T-helper 22 cell (primary cell): ENCODE results near the gene DCAF8.

Source experiments
- DNase-seq: peaks from one replicate; pipeline ENCODE4 v3.0.0-alpha.2; 2020; ENCODE audit warnings: low read depth

DCAF8 gene

DNA sequence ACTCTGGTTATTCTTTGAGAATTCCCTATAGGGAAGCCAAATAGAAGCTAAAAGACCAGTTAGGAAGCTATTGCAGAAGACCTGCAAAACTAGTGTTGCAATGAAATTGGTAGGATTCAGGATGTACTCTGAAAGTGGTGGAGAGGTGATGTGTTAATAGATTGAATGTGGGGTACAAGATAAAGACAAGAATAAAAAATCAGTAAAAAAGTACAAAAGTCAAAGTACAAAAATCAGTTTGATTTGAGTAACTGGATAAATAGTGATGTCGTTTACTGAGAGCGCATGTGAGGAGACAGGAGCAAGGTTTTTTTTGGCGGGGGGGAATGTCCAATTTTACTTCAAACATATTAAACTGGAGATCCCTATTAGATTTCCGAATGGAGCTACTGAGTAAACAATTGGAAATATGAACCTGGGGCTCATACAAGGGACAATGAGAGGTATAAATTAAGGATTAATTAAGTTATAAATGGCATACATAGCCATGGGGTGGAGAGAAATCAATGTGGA, 2.5 kb upstream of the DCAF8 start:
- no peak for DNase-seq

DNA sequence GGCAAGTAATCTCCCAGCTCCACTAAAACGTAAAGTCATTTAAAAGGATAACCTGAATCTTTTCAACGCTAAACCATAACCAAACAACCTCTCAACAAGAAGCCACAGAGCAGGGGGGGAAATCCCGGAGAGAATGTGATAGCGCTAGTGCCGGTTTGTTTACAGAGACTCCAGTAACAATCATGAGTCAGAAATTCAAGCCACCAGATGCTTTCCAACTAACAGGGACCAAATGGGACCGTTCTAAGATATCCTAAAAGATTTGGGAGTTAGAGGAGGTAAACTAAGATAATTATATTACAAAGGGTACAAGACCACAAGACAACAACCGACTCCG, 825 bp downstream of the DCAF8 start:
- peak; percentile 71 for DNase-seq

DNA sequence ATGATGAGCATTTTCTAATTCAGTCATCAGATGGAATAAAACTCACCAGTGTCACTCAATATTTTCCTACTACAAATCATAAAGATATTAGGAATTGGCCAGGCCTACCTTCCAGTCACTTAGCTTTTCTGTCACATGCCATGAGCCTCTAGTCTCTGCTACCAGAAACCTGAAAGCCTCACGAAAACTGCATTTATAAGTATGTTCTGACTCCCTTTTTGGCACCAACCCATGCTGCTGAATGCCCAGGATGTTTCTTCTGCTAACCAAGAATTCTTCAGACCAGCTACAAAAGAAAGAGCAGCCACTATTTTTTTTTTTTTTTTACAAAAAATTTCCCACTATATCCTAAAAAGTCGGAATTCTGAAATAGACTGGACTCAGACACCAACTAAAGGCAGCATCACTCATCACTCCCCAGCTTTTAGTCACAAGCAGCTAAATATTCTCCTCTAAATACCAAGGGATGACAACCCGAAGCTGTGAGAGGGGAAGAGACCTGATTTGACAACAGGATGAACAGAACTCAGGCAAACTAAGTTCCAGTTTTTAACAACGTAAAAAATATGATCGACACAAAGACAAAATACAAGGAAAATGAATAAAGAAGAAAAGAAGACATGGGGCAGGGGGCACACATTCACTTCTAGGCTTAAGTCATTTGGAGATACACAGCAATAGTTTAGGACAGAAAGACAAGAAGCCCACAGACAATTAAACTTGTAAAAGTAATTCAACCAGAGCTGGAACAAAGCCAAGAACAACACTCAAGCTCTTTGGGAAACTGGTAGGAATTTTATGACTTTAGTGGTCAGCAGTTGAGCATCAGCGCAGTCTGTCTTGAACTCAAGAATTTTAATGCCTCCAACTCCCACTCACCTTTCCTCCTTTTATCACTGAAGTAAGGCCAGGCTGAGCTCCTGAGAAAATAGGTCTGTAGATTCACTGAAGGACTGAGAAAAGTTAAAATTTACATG, 1.7 kb downstream of the DCAF8 start:
- DNase-seq: no peak

DNA sequence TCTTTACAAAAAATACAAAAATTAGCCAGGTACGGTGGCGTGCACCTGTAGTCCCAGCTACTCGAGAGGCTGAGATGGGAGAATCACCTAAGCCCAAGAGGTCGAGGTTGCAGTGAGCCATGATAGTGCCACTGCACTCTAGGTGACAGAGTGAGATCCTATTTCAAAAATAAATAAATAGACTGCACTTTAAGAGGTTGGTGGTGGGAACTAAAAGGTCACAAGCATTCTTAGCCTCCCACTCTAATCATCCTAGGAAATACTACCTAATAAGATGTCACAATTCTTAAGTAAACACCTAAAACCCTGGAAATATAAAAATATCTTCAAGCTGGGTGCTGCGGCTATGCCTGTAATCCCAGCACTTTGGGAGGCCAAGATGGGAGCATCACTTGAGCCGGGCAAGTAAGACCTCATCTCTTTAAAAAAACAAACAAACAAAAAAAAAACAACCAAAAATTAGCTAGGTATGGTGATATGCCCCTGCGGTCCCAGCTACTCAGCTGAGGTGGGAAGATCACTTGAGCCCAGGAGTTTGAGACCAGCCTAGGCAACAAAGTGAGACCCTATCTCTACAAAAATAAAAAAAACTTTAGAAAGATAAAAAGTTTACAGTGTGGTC, 4.1 kb downstream of the DCAF8 start:
- DNase-seq: no peak

DNA sequence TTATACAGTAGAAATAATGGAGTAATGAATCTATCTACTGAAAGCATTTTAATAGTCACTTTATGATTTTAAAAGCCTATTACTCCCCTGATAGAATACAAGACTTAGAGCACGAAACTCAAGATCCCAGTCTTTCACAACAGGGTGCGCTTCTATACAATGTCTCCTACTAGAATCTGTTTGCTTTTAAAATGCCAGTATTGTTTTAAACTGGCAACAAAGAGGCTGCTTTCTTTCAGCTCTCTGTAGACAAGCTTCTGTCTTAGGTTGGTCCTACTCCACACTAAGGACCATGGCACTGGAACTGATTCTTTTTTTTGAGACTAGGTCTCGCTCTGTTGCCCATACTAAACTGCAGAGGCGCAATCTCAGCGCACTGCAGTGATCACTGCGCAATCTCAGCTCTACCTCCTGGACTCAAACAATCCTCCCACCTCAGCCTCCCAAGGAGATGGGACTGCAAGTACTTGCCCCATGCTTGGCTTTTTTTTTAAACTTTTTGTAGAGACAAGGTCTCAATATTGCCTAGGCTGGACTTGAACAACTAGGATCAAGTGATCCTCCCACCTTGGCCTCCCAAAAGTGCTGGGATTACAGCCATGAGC, 4.8 kb downstream of the DCAF8 start:
- DNase-seq: no peak

DNA sequence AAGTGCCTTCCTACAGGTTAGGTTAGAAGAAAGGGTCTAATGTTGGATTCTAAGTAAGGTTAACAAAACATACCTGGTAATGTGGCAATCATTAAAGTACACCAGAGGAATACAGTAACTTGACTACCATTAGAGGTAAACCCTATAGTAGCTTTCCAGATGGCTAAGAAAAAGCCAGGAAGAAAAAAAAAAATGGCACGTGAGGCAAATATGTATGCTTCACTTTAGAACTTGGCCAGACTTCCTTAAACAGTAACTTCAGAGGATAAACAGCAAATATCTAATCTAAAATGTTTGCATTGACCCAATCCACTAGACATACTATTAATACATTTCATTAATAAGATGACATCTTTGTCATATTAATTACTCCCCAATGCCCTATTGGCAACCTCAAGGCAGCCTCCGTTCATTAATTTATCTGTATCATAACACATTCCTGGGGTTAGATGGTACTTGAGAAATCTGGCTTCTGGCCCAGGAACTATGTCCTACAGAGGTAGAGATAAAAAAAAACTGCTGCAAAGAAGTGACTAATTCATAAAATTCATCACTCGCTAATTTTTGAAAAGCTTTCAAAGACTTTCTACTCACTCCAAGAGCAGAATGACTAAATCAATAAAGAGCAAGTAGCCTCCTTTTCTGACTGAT, 5.8 kb downstream of the DCAF8 start:
- no peak for DNase-seq

DNA sequence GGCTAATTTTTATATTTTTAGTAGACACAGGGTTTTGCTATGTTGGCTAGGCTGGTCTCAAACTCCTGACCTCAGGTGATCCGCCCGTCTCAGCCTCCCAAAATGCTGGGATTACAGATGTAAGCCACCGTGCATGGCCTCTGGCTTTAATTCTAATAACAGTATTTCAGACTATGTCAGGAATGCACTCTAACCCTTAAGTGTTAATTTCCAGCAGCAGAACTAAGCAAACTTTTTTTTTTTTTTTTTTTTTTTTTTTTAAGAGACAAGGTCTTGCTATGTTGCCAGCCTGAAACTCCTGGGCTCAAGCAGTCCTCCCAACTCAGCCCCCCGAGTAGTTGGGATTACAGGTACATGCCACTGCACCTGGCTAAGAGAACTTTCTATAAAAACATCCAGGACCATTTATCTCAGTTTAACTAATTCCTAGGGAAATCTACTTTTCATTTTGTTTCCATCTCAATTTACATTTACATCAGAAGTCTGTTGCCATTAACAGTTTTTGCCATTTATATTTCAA, 6.5 kb downstream of the DCAF8 start:
- no peak for DNase-seq

DNA sequence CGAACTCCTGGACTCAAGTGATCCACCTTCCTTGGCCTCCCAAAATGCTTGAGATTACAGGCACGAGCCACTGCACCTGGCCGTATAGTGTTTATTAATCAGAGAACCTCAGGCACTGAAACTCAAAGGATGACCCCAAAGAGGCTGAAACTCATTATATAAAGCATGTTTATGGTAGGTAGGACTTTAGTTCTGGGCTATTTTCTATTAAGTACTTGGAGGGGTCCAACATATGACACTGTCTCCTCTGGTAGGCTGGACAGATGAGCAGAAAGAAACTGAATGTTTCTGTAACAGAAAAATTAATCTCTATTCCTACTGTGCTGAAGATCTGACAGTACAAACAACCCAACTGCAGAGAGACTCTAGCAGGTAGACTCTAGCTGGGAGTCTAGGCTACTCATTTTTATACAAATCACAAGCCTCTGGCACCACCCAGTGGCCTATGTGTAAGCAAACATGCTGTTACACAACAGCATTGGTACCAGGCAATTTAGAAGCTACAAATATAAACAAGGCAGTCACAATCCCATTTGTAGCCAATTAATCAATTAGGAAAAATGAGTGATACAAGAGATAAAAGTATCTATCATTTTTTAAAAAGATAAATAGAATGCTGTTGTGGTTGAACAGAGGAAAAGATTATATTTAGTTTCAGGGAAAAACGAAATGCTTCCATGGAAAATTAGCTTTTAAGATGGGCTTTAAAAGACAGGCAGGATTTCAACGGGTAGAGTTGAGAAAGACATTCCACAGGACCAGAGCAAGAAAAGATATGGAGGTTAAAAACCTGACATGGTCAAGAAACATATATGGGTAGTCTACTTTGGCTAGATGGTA, 10.4 kb downstream of the DCAF8 start:
- DNase-seq: peak; percentile 21

DNA sequence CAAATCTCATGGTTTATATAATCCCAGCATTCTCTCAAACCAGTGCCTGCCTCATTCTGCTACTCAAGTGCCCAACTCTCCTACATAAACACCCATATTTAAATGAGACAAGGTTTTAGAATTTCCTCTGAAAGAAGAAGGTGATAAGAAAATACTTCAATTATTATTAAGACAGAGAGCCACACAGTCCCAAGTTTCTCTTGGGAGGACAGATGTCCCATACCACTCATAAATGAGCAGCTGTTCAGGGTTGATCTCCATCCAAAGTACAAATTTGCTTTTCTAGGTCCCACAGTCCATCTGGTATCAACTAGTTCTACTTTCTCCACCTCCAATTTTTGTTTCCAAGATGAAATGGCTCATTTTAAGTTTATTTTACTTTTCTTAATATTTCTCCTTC, 11.3 kb downstream of the DCAF8 start:
- no peak for DNase-seq

DNA sequence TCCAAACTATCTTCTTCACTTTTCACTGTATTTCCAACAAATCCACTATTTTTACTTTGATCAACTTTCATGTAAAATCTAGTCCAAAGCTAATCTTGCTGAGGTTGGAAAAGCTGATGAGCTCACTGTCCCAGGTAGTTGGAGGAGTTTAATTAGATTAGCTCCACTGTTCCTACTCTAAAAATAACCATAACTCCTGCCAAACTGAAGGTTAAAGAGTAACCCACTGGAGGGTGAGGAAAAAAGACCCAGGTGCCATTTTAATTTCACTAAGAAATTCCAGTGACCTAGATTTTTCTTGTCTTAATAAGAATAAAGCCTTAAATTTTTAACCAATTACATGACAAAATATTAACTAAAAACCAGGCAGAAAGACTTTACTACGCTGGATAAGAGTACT, 15.3 kb downstream of the DCAF8 start:
- no peak for DNase-seq

DNA sequence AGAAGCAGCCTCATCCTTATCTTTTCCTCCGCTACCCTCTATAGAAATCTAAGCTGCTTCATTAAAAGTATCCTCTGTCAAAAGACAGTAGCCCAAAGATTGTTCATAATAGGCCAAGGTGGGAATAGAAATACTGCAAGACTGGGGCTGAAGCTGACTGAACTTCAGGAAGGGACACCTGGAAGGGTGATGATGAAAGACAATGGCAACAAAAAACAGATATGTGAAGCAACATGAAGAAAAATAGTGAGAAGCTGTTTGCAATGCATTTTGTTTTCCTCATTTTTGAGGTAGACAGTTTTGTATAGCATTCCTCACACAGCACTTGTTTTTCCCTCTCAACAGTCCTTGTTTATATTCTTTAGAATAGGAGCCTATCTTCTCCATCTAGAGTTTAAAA, 16.9 kb downstream of the DCAF8 start:
- no peak for DNase-seq

DNA sequence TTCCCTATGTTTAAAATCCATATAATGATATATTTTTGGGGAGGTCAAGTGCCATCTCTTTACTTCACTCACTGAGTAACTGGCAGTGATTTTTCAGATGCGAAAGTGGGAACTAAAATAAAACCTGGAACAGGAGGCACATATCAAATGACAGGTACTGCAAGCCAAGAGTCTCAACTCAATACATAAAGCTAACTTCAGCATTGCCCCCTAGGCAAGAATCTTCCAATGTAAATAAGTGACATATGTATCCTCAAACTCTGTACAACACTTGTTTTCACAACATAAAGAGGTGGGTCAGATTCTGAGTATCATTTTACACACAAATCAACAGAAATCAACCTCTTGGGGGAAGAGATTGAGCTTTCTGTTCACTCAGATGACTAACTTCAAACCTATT, 18.1 kb downstream of the DCAF8 start:
- DNase-seq: no peak

DNA sequence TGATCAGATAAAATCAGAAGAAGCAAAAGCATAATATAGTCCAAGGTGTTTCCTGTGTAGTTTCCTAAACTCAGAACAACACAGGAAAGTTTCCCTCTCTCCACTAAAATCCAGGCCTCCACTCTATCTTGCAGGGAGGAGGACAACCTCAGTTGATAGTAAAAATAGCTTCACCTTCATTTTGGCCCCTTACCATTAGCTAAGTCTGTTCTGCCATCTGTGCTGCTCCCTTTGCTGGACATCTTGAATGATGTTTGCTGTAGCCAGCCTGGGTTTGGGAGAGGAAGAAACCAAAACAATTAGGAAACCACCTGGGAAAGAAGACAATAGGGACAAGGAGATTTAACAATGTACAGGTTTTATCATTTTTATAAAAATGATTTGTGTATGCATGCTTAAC, 18.6 kb downstream of the DCAF8 start:
- no peak for DNase-seq

DNA sequence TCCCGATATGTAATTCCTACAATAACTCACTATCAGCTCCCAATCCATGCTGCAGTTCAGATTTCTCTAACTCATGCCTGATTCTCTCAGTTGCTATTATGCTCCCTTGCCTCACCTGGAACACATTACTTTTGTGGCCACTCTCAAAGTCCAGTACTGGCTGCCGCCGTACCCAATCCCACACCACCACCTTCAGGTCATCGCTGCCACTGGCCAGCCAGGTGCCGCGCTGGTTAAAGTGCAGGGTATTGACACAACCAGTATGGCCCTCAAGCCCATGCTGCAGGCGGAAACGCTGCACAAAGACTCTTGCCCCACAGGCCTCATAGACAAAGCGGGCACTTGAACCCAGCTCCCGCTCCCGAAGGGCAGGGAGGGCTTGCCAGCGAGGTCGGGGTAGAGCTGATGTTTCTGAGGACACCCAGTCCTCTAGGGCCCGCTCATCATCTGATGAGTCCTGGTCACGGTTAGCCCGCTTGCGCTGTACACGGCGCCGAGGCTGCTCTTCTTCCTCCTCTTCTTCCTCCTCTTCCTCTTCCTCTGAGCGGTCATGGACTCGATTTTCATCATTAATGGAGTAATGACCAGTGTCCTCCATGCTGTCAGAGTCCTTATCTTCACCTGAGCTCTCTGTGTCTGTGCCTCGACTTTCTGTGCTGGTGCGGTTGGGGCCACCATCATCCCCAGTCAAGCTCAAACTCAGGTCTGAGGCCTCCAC, 22.6 kb downstream of the DCAF8 start:
- no peak for DNase-seq

DNA sequence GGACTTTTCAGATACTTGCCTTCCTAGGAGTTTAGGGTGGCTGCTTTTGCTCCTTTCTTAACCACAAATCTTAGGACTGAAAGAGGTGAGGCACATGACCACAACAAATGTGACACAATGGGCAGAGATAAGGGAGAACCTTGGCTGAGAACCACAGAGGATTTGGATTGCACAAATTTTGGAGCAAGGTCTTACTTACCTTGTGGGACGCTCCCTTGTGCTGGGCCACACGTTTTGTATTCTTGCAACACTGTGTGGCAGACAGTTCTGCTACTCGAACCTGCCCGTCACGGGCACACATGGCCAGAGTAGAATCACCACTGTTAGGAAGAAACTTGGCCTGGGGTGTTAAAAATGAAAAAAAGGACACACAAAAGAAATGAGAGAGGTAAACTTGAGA, 23.9 kb downstream of the DCAF8 start:
- DNase-seq: no peak

DNA sequence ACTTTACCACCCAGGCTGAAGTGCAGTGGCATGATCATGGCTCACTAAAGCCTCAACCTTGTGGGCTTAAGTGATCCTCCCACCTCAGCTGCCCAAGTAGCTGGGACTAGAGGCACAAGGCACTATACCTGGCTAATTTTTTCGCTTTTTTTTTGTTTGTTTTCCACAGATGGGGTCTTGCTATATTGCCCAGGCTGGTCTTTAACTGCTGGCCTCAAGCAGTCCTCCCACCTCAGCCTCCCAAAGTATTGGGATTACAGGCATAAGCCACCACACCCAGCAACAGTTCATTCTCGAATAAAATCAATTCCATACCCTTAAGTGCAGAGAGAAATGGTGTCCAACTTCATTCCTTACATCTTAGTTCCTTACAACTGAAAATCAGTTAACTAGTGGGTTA, 24.8 kb downstream of the DCAF8 start:
- DNase-seq: no peak

DNA sequence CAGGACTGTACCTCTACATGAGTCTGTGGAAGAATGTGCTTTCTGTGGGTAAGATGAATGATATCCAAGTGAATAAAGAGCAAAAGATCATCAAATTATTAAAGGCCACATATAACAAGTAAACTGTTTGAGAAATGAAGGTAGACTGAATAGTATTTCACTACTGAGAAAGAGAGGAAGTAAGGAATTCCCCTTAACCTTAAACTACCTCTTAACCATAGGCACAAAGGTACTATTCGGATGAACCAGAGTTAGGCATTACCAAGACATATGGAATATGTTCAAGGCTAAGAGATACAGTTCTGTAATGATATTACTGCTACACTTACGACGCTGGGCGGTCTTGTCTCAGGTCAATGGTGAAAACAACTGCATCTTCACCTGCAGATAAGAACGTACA, 25.5 kb downstream of the DCAF8 start:
- no peak for DNase-seq

DNA sequence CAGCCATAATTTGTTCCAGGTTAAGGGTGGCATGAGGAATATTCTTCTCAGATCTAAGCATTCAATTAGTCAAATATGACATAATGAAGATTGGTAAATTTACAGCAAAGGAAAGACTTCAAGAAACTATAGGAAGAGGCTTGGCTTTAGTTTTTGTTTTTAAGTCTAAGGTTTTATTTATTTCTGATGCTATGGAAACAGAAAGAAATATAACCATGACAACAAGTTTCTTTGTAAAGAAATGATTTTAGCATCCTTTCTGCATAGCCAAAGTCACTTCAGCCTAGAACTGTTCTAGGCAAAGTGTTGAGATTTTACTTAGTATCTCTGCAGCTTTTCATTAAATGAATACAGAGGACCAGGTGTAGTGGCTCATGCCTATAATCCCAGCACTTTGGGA, 29.4 kb downstream of the DCAF8 start:
- DNase-seq: no peak

DNA sequence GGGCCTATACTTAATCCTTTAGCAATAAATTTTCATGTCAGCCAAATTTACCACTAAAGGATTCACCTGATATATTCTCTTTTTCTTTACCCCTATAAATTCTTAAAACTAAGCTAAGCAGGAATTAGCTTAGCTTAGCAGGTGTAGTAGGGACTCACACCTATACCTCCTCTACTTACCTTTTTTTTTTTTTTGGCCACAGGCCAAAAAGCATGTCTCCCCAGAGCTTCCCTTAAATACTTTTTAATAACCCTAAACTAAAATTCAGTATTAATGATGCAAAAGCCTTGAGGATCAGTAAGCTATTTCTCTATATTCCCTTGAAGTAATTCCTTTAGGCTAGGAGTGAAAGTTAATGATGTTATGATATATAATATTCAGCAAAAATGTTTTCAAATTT, 33.9 kb downstream of the DCAF8 start:
- no peak for DNase-seq

DNA sequence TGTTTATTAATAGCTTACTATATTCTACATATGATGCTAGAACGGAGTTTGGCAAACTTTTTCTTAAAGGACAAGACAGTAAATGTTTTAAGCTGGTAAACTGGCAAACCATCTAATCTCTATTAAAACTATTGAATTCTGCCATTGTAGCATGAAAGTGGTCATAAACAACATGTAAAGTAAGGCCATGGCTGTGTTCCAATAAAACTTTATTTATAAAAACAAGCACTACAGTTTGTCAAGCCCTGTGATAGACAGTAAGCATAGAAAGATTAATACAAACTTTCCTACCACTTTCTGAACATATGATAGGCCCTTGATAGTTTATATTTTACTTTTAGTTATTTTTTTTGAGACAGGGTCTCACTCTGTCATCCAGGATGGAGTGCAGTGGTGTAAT, 34.8 kb downstream of the DCAF8 start:
- no peak for DNase-seq

DNA sequence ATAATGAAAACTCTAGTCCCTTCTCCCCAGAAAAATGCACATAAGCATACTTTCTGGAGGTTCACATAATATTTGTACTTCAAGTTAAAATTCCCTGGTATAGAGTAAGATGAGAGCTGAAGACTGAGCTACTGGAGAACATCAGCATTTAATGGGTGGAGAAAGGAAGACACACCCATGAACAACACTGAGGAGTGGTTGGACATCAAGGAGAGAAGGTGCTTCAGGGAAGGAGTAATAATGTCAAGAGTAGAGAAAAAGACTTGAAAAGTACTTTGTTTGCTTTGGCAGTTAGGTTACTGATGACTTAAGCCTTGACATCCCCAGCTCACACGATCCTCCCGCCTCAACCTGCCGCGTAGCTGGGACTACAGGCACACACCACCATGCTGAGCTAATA, 35.3 kb downstream of the DCAF8 start:
- no peak for DNase-seq
